Measurements from ENCODE around the gene ANKRD55. TPM values are rescaled to one million over a fixed set of nuclear protein-coding genes. Genes with fewer than 3 reads are reported as not detected.

Gene ANKRD55
- polyA plus RNA-seq, 1 of the 3 experiments (the other 2 are of a cell fraction), result not detected

DNA sequence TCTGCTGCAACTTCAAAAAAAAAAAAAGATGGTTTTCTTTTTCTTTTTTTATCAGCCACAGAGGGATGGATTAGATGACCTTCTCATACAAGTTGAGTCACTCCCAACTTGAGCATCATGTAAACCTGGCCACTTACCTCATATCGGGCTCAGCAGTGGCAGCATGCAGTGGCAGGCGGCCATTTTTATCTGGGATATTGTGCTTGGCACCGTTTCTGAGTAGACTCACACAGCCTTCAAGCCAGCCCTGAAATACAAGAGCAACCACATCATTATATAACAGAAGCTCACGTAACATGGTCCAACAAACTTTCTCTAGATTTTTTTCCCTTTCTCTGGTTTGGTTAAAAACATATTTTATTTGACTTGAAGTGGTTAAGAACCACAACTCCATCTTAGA is 62.6 kb downstream of the ANKRD55 start:
- H3K36me3 ChIP-seq (replicated peaks in 1 of 2; ENCODE audit: control insufficient read depth in 1 of 2, insufficient read depth in 2 of 2, low read length in 1 of 2), result no peaks in the 10 kb centered on the region
- peak overlapping the region in 1 of 2 experiments; percentile 58; a peak in 1 of 4 replicates for H3K27ac ChIP-seq (ENCODE audit: low read depth in 2 of 2, low read length in 1 of 2)
- WGBS (ENCODE audit: low lambda C conversion rate), result 86% methylated on average over 4 of the region's 4 CpGs
- ChIA-PET POLR2A (no interaction called here), CTCF (no interaction called here)
- 0 out of 4 replicates have a peak, but pooled peaks cover 0 to 11% of the 10 kb centered on the region in 2 experiments for H3K4me1 ChIP-seq (ENCODE audit: control insufficient read depth in 1 of 2, insufficient read depth in 2 of 2, low read depth in 1 of 2, low read length in 1 of 2)
- no peak for DNase-seq
- no peak overlapping the region for H3K9ac ChIP-seq
- no peaks in the 10 kb centered on the region for H3K79me2 ChIP-seq (ENCODE audit: insufficient read depth)
- no peak overlapping the region for H3K4me3 ChIP-seq (ENCODE audit: low read depth in 2 of 2, low read length in 1 of 2)
- TF ChIP-seq TAF1 (IDR thresholded peaks at IDR 0.05; ENCODE audit: borderline replicate concordance, low read depth, low read length) (no peak), RXRA (IDR thresholded peaks at IDR 0.05; ENCODE audit: borderline replicate concordance, low read depth) (no peak), CHD2 (IDR thresholded peaks at IDR 0.05; ENCODE audit: low read length, partially characterized antibody) (no peak), NRF1 (IDR thresholded peaks at IDR 0.05; ENCODE audit: low read depth, low read length) (no peak), MEF2A (IDR thresholded peaks at IDR 0.05; ENCODE audit: borderline replicate concordance, low read depth) (no peak), EZH2phosphoT487 (IDR thresholded peaks at IDR 0.05; ENCODE audit: borderline replicate concordance, low read depth) (no peak), YY1 (IDR thresholded peaks at IDR 0.05; ENCODE audit: low read depth) (no peak), NFIC (IDR thresholded peaks at IDR 0.05; ENCODE audit: borderline replicate concordance) (no peak), RCOR1 (IDR thresholded peaks at IDR 0.05; ENCODE audit: low read length) (no peak), RFX5 (IDR thresholded peaks at IDR 0.05; ENCODE audit: low read length) (no peak), TCF12 (IDR thresholded peaks at IDR 0.05) (no peak), RAD21 (IDR thresholded peaks at IDR 0.05; ENCODE audit: low read length) (no peak)
- TF ChIP-seq, protein P1, sequence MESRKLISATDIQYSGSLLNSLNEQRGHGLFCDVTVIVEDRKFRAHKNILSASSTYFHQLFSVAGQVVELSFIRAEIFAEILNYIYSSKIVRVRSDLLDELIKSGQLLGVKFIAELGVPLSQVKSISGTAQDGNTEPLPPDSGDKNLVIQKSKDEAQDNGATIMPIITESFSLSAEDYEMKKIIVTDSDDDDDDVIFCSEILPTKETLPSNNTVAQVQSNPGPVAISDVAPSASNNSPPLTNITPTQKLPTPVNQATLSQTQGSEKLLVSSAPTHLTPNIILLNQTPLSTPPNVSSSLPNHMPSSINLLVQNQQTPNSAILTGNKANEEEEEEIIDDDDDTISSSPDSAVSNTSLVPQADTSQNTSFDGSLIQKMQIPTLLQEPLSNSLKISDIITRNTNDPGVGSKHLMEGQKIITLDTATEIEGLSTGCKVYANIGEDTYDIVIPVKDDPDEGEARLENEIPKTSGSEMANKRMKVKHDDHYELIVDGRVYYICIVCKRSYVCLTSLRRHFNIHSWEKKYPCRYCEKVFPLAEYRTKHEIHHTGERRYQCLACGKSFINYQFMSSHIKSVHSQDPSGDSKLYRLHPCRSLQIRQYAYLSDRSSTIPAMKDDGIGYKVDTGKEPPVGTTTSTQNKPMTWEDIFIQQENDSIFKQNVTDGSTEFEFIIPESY (IDR thresholded peaks at IDR 0.05; ENCODE audit: borderline replicate concordance, low read depth), result no peak
- TF ChIP-seq, protein P2, sequence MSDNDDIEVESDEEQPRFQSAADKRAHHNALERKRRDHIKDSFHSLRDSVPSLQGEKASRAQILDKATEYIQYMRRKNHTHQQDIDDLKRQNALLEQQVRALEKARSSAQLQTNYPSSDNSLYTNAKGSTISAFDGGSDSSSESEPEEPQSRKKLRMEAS (IDR thresholded peaks at IDR 0.05; ENCODE audit: low read depth), result no peak
- no peaks in the 10 kb centered on the region for H3K27me3 ChIP-seq (ENCODE audit: insufficient read depth)
- peaks cover 6% of the 10 kb centered on the region for H3F3A ChIP-seq (replicated peaks; ENCODE audit: insufficient read depth)
- H4K20me1 ChIP-seq (ENCODE audit: insufficient read depth), result no peaks in the 10 kb centered on the region
- H3K9me3 ChIP-seq, result no peaks in the 10 kb centered on the region
- H3K4me2 ChIP-seq, result no peak overlapping the region
- no peak overlapping the region for H2AFZ ChIP-seq (ENCODE audit: low read depth)
- H3K9me2 ChIP-seq, result no peaks in the 10 kb centered on the region

DNA sequence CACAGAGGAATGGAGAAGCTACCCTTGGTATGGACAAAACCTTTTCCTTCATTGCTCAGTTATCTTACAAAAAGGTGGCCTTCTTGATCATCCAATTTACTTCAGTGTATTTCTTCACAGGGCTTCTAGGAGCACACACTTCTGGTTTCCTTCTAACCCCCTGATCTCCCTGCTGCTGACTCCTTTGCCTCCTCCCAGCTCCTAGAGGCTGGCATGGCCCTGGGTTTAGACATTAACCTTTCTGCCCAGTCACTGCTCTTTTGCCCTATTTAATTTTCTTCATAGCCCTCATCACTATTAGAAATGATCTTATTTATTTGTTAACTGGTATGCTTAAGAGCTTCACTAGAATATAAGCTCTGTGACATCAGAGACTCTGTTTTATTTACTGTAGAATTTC is 63.2 kb downstream of the ANKRD55 start:
- POLR2A ChIA-PET, result no interaction called here
- 0 out of 4 replicates have a peak, but pooled peaks cover 0 to 6% of the 10 kb centered on the region in 2 experiments for H3K4me1 ChIP-seq (ENCODE audit: control insufficient read depth in 1 of 2, insufficient read depth in 2 of 2, low read depth in 1 of 2, low read length in 1 of 2)
- CTCF ChIA-PET, result no interaction called here

More for the DNA sequence above, 63.2 kb downstream of the ANKRD55 start:
- H3K4me3 ChIP-seq (ENCODE audit: low read depth in 2 of 2, low read length in 1 of 2), result no peak overlapping the region
- no peak overlapping the region for H3K4me2 ChIP-seq
- no peak overlapping the region for H3K9ac ChIP-seq
- H3K9me3 ChIP-seq, result no peaks in the 10 kb centered on the region
- no peaks in the 10 kb centered on the region for H3K27me3 ChIP-seq (ENCODE audit: insufficient read depth)
- H3F3A ChIP-seq (replicated peaks; ENCODE audit: insufficient read depth), result peaks cover 6% of the 10 kb centered on the region
- no peaks in the 10 kb centered on the region for H3K36me3 ChIP-seq (replicated peaks in 1 of 2; ENCODE audit: control insufficient read depth in 1 of 2, insufficient read depth in 2 of 2, low read length in 1 of 2)
- H2AFZ ChIP-seq (ENCODE audit: low read depth), result no peak overlapping the region
- no peak for DNase-seq
- no peaks in the 10 kb centered on the region for H3K79me2 ChIP-seq (ENCODE audit: insufficient read depth)
- H4K20me1 ChIP-seq (ENCODE audit: insufficient read depth), result no peaks in the 10 kb centered on the region
- peak overlapping the region in 1 of 2 experiments; percentile 58; a peak in 2 of 4 replicates for H3K27ac ChIP-seq (ENCODE audit: low read depth in 2 of 2, low read length in 1 of 2)
- H3K9me2 ChIP-seq, result no peaks in the 10 kb centered on the region
- no peak for TF ChIP-seq JUND (IDR thresholded peaks at IDR 0.05)
- TF ChIP-seq RAD21 (IDR thresholded peaks at IDR 0.05; ENCODE audit: low read length), result no peak
- TF ChIP-seq SIN3A (IDR thresholded peaks at IDR 0.05; ENCODE audit: borderline replicate concordance, low read depth, low read length), result no peak
